ENCODE measurements around the gene PLAU. TPM values are rescaled to one million over a fixed set of nuclear protein-coding genes. Genes with fewer than 3 reads are reported as not detected.
"Not testable (repeated sequence)": the region's sequence is repeated elsewhere in the genome, so short reads cannot be mapped to it uniquely, and the experiment has no call there.

Gene PLAU
- total RNA-seq, 2 donors from 2014 or later = 7.1 to 11.0 TPM

DNA sequence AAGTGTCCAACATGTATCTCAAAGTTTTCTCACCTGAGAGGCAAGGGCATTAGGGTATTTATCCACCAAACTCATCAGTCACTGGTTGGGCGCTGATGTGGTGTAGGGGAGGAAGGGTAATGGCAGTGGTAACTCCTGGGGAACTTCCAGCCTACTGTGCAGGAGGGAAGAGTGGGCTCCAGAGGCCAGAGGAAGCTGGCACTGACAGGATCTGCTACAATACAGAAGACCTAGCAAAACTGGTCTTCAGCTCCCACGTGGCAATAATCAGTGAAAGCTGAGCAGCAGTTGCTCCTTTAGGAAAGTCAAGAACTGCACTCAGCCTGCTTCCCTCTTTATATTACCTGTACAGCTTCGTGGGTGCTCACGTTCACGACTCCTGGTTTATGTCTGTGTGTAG, 19.4 kb upstream of the PLAU start:
- H3K27ac ChIP-seq = no peak overlapping the region
- intact Hi-C loops (cut with DNase I) = no loop called here
- H3K4me1 ChIP-seq (replicated peaks) = peaks cover 26% of the 10 kb centered on the region
- no peaks in the 10 kb centered on the region for H3K9me3 ChIP-seq
- no peaks in the 10 kb centered on the region for H3K36me3 ChIP-seq
- H3K4me3 ChIP-seq = no peak overlapping the region
- H3K27me3 ChIP-seq (replicated peaks; ENCODE audit: insufficient read depth) = no peaks in the 10 kb centered on the region
- no peak for DNase-seq (ENCODE audit: low spot score)
- TF ChIP-seq, protein P1, sequence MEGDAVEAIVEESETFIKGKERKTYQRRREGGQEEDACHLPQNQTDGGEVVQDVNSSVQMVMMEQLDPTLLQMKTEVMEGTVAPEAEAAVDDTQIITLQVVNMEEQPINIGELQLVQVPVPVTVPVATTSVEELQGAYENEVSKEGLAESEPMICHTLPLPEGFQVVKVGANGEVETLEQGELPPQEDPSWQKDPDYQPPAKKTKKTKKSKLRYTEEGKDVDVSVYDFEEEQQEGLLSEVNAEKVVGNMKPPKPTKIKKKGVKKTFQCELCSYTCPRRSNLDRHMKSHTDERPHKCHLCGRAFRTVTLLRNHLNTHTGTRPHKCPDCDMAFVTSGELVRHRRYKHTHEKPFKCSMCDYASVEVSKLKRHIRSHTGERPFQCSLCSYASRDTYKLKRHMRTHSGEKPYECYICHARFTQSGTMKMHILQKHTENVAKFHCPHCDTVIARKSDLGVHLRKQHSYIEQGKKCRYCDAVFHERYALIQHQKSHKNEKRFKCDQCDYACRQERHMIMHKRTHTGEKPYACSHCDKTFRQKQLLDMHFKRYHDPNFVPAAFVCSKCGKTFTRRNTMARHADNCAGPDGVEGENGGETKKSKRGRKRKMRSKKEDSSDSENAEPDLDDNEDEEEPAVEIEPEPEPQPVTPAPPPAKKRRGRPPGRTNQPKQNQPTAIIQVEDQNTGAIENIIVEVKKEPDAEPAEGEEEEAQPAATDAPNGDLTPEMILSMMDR (IDR thresholded peaks at IDR 0.05) = no peak
- TF ChIP-seq POLR2AphosphoS5 (IDR thresholded peaks at IDR 0.05) (no peak), POLR2A (IDR thresholded peaks at IDR 0.05) (no peak)
- 34% methylated on average over 5 of the region's 5 CpGs for WGBS

DNA sequence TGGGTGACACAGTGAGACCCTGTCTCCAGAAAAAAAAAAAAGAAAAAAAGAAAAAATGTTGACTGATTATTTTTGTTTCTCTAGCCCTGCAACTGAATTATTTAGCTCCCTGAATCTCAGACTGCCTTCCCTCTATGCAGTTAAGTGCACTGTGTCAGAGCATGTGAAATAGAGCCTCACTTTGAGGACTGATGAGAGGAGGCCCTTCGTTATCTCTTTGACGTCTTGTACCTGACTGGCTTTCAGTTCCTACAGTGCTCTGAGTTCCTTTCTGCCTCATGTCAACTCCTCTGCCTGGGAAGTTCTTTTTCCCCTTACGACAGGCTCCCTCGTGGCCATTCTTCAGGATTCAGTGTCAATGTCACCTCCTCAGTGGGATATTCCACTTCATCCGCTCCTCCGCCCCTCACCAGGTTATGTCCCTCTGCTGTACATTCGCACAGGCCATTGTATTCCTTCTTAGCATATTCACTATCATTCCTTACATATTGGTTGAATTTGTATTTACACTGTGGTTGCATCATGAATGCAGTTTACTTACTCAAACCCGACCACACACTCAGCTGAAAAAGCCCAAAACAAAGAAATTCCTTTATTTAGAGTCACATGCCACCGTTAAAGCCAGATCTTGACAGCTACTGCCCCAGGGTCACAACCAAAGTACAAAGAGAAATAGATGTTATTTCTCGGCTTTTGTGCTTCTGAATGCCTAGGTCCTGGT, 18.5 kb upstream of the PLAU start:
- DNase-seq (ENCODE audit: low spot score) = no peak
- 58% methylated on average over 10 of the region's 10 CpGs for WGBS
- H3K4me3 ChIP-seq = no peak overlapping the region
- H3K27me3 ChIP-seq (replicated peaks; ENCODE audit: insufficient read depth) = no peaks in the 10 kb centered on the region
- intact Hi-C loops (cut with DNase I) = no loop called here
- TF ChIP-seq POLR2A (IDR thresholded peaks at IDR 0.05) (no peak), POLR2AphosphoS5 (IDR thresholded peaks at IDR 0.05) (no peak)
- TF ChIP-seq, protein P1 (IDR thresholded peaks at IDR 0.05) = no peak
- H3K36me3 ChIP-seq = no peaks in the 10 kb centered on the region
- no peak overlapping the region for H3K27ac ChIP-seq
- H3K9me3 ChIP-seq = no peaks in the 10 kb centered on the region
- H3K4me1 ChIP-seq (replicated peaks) = peaks cover 18% of the 10 kb centered on the region

DNA sequence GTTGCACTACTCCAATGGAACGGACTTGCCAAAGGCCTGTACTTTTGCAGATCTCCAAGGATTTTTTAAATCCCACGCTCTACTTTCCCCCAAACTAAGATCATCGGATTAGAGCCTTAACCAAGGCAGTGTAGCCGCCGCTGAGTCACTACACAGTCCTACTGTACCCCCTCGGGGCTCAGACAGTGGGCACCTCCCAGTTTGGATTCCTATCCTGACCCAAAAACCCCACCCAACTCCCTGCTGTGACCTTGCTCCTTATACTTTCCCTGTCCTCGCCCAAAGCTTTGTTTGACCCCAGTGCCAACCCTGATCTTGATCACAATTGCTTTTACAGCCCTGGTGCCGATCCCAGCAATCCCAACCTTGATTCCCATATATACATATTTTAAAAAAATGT, 17.5 kb upstream of the PLAU start:
- Histone ChIP-seq H3K9me3 (no peaks in the 10 kb centered on the region), H3K36me3 (no peaks in the 10 kb centered on the region), H3K4me3 (no peak overlapping the region), H3K4me1 (replicated peaks) (peaks cover 8% of the 10 kb centered on the region), H3K27ac (no peak overlapping the region), H3K27me3 (replicated peaks; ENCODE audit: insufficient read depth) (no peaks in the 10 kb centered on the region)
- no peak for DNase-seq (ENCODE audit: low spot score)
- no peak for TF ChIP-seq POLR2A (IDR thresholded peaks at IDR 0.05)
- TF ChIP-seq POLR2AphosphoS5 (IDR thresholded peaks at IDR 0.05) = no peak
- TF ChIP-seq, protein P1 (IDR thresholded peaks at IDR 0.05) = no peak
- 81% methylated on average over 8 of the region's 8 CpGs for WGBS
- intact Hi-C loops (cut with DNase I) = no loop called here

DNA sequence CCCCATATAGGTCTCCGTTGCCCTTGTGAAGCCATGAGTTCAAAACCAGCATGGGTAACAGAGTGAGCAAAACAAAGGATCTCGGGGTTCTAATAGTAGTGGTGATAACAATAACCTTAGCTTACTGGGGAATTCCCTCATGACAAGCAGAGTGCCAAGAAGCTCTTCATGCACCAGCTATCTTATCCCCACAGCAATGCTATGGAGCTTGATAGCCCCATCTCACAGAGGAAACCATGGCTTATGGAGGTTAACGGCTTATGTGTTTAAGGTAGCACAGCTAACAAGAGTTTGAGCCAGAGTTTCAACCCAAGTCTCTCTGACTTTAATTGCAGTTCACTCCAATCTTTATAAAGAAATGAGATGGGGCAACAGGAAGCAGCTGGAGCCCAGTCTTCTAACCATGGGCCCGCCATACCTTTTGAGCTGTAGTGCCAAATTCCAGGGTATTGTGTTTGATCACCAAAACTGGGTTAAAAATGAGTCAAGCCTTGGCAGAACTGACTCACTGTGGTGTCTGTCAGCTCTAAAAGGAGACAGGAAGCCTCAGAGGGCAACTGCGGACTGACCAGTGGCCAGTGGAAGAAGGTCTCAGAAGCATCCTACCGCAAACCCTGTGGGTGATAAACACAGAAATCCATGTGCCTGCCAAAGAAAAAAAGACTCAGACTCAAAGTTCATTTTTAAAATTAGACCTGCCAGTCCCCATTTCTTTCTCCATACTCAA, 16.5 kb upstream of the PLAU start:
- Histone ChIP-seq H3K36me3 (no peaks in the 10 kb centered on the region), H3K4me1 (replicated peaks) (no peaks in the 10 kb centered on the region), H3K4me3 (no peak overlapping the region), H3K9me3 (no peaks in the 10 kb centered on the region), H3K27ac (no peak overlapping the region), H3K27me3 (replicated peaks; ENCODE audit: insufficient read depth) (no peaks in the 10 kb centered on the region)
- 77% methylated on average over 6 of the region's 6 CpGs for WGBS
- no peak for DNase-seq (ENCODE audit: low spot score)
- TF ChIP-seq, protein P1 (IDR thresholded peaks at IDR 0.05) = no peak
- no peak for TF ChIP-seq POLR2A (IDR thresholded peaks at IDR 0.05)
- no peak for TF ChIP-seq POLR2AphosphoS5 (IDR thresholded peaks at IDR 0.05)
- intact Hi-C loops (cut with DNase I) = no loop called here

DNA sequence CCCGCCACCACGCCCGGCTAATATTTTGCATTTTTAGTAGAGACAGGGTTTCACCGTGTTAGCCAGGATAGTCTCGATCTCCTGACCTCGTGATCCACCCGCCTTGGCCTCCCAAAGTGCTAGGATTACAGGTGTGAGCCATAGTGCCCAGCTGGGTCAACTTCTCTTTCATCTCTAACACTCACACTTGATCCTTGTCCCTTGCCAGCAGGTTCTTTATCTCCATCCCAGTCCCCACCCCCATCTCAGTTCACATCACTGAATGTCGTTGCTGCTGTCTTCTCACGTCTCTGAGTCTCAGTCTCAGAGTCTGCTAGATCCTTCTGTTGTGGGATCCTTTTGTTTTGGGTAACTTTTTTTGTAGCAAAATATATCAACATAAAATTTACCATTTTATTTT, 15.6 kb upstream of the PLAU start:
- intact Hi-C loops (cut with DNase I); H3K27me3 ChIP-seq (replicated peaks; ENCODE audit: insufficient read depth); H3K9me3 ChIP-seq; H3K36me3 ChIP-seq; DNase-seq (ENCODE audit: low spot score); H3K4me3 ChIP-seq; H3K27ac ChIP-seq; H3K4me1 ChIP-seq (replicated peaks): not testable (repeated sequence)
- WGBS = 97% methylated on average over 9 of the region's 9 CpGs
